Adrenal gland (tissue), 19 donors: ENCODE data around the gene MYBPHL. TPM values are rescaled to one million over a fixed set of nuclear protein-coding genes. Genes with fewer than 3 reads are reported as not detected.

Experiments
- DNase-seq, 7 donors: peaks; one replicate each; pipeline ENCODE4 v3.0.0-alpha.2; 2019 to 2020
- H3K27ac ChIP-seq, 5 donors: fragments of 200-600 bp; sonication (generic) in 4 of 5; 1 replicate in 3 of 5; 2 replicates in 2 of 5; pipeline versions ENCODE4 v1.5.1 to v1.8.0; 2016 to 2020; ENCODE audit warnings: mild to moderate bottlenecking in 1 of 5
- H3K27me3 ChIP-seq: fragments of 200-600 bp; 2 replicates; pipeline ENCODE4 v1.8.0; 2021
- H3K36me3 ChIP-seq, 2 donors: fragments of 200-600 bp; replicated peaks in 1 of 2; 1 replicate in 1 of 2; 2 replicates in 1 of 2; pipeline versions ENCODE4 v1.5.1 to v1.8.0; 2018 to 2022
- H3K4me1 ChIP-seq, 2 donors: fragments of 200-600 bp; replicated peaks in 1 of 2; 1 replicate in 1 of 2; 2 replicates in 1 of 2; pipeline versions ENCODE4 v1.5.1 to v1.8.0; 2018 to 2021
- H3K4me3 ChIP-seq, 4 donors: fragments of 200-600 bp; sonication (generic) in 3 of 4; one replicate each; pipeline ENCODE4 v1.5.1; 2016 to 2018
- H3K9me3 ChIP-seq, 3 donors: fragments of 200-600 bp; sonication (generic) in 1 of 3; replicated peaks in 1 of 3; 1 replicate in 2 of 3; 2 replicates in 1 of 3; pipeline versions ENCODE4 v1.5.1 to v1.8.0; 2016 to 2021
- POLR2A ChIP-seq, 2 donors: fragments of 450-650 bp; IDR thresholded peaks; one replicate each; pipeline ENCODE4 v1.6.1; 2017; ENCODE audit warnings: antibody characterized with exemption in 2 of 2, mild to moderate bottlenecking in 2 of 2, moderate library complexity in 1 of 2
- WGBS, 4 donors: extraction: QIAGEN DNeasy Blood & Tissue Kit in 2 of 4; methylation state at CpG; one replicate each; pipeline versions ENCODE4 v1.1.5 to v1.1.7; 2013 to 2017; 5-methylcytosine and 5-hydroxymethylcytosine counted together
- intact Hi-C, 2 donors: fragments of 100-400 bp; cut with DNase I; formaldehyde crosslinking; loops; one replicate each; pipeline versions ENCODE4 v1.14.1 to v1.15.0; 2022 to 2023
- long read RNA-seq, 10 donors: library from polyadenylated mRNA in 3 of 10; unstranded in 2 of 10; stranded (forward) in 1 of 10; transcript quantifications; one replicate each; pipeline ENCODE4 v2.0.0 and lab custom pipeline, GENCODE V29; 2021 to 2026
- polyA plus RNA-seq, 3 donors: library from polyadenylated mRNA; stranded (reverse); fragments of 200-250 nt in 2 of 3; fragments of 350-450 nt in 1 of 3; fragmentation: Illumina TruSeq in 1 of 3; extraction: RNeasy Lipid Tissue Mini Kit (QIAGEN cat#74804) in 1 of 3; gene quantifications; one replicate each; pipeline ENCODE4 v1.2.3, GENCODE V29; 2013 to 2014
- total RNA-seq, 9 donors: library from RNA; depleted of rRNA in 4 of 9; stranded (reverse); fragments of >200 nt in 4 of 9; fragments of 120-200 nt in 1 of 9; fragmentation: NEBNext Ultra II Directional in 1 of 9; extraction: Animal tissue kit (Norgen Biotek cat#: 25700) in 1 of 9; gene quantifications; one replicate each; pipeline versions ENCODE4 v1.1.0 to v1.2.4, GENCODE V29; 2013 to 2023
- TF ChIP-seq, protein P1 (sequence below), 6 experiments: fragments of 450-650 bp in 4 of 6; fragments of 200-600 bp in 2 of 6; sonication (generic) in 1 of 6; IDR thresholded peaks; 1 replicate in 5 of 6; 2 replicates in 1 of 6; pipeline versions ENCODE4 v1.5.1 to v1.8.0; 2016 to 2021; ENCODE audit warnings: antibody characterized with exemption in 6 of 6, mild to moderate bottlenecking in 2 of 6, moderate library complexity in 1 of 6
- donor health status: healthy with polysubstance abuse.
- donor health status: Bipolar disorder and iron deficiency.
- donor health status: DM: yes; HTN: yes; CAD: no.
- donor health status: DM: no; HTN: no; CAD: no.
- donor health status: DM: no; HTN: no; CAD: no.
- donor health status: DM: yes; HTN: yes; CAD: no.

Gene MYBPHL, protein sequence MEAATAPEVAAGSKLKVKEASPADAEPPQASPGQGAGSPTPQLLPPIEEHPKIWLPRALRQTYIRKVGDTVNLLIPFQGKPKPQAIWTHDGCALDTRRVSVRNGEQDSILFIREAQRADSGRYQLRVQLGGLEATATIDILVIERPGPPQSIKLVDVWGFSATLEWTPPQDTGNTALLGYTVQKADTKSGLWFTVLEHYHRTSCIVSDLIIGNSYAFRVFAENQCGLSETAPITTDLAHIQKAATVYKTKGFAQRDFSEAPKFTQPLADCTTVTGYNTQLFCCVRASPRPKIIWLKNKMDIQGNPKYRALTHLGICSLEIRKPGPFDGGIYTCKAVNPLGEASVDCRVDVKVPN
- total RNA-seq, result 10 to 100 TPM in 1 of 9 donors, under 1 TPM in 3, not detected in 5; 0.32 to 12.3 (median 0.51) TPM
- under 1 TPM in 2 of 3 donors, not detected in 1; 0.35 to 0.98 TPM for polyA plus RNA-seq
- long read RNA-seq, donor 1, result 0 reads
- long read RNA-seq, donor 2, result 0 reads
- long read RNA-seq, donor 3, result 0 reads
- long read RNA-seq, donor 4, result 0 reads
- long read RNA-seq, donor 5, result 0 reads
- long read RNA-seq, donor 6, result 0 reads
- long read RNA-seq, donor 7, result 0 reads
- long read RNA-seq, donor 8, result 0 reads
- long read RNA-seq, donor 9, result 0 reads
- long read RNA-seq, donor 10, result 0 reads

DNA sequence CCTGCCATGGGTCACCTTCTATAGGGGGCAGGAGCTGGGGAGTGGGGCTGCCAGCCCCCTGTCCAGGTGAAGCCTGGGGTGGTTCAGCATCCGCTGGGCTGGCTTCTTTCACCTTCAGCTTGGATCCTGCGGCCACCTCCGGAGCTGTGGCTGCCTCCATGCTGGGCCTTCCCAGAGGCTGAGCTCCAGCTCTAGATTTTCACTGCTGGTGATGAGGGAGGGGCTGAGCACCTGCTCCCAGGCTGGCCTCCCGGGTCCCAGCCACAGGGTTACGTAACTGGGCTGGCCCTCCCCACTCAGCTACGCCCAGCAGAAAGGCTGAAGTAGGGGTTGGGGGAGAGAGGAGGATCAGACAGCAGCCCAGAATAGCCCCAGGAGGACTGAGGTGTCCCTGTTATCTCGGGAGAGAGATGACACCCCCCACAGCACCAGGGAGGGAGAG, at the start of gene MYBPHL:
Gene MYBPHL, minus strand, starts transcription at position 180 of the 442 bp plus-strand sequence. Its CDS starts 20 bp downstream, at position 160.
- peaks cover 0 to 28% of the 10 kb centered on the region in 2 donors for H3K4me1 ChIP-seq
- H3K27ac ChIP-seq, result peak within 1 kb of the TSS in 2 of 5 donors; percentile 5 to 65
- H3K9me3 ChIP-seq, result no peaks in the 10 kb centered on the region
- no peaks in the 10 kb centered on the region for H3K27me3 ChIP-seq
- TF ChIP-seq, protein P1, sequence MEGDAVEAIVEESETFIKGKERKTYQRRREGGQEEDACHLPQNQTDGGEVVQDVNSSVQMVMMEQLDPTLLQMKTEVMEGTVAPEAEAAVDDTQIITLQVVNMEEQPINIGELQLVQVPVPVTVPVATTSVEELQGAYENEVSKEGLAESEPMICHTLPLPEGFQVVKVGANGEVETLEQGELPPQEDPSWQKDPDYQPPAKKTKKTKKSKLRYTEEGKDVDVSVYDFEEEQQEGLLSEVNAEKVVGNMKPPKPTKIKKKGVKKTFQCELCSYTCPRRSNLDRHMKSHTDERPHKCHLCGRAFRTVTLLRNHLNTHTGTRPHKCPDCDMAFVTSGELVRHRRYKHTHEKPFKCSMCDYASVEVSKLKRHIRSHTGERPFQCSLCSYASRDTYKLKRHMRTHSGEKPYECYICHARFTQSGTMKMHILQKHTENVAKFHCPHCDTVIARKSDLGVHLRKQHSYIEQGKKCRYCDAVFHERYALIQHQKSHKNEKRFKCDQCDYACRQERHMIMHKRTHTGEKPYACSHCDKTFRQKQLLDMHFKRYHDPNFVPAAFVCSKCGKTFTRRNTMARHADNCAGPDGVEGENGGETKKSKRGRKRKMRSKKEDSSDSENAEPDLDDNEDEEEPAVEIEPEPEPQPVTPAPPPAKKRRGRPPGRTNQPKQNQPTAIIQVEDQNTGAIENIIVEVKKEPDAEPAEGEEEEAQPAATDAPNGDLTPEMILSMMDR (IDR thresholded peaks at IDR 0.05), result no peak
- no peak for TF ChIP-seq POLR2A (IDR thresholded peaks at IDR 0.05)
- H3K4me3 ChIP-seq, result no peak within 1 kb of the TSS
- no peaks in the 10 kb centered on the region for H3K36me3 ChIP-seq
- intact Hi-C loops, result no loop called here
- DNase-seq, result no peak
- WGBS, 4 donors, result 55 to 68% (median 58%) methylated on average over 4 to 7 of the region's 7 CpGs

DNA sequence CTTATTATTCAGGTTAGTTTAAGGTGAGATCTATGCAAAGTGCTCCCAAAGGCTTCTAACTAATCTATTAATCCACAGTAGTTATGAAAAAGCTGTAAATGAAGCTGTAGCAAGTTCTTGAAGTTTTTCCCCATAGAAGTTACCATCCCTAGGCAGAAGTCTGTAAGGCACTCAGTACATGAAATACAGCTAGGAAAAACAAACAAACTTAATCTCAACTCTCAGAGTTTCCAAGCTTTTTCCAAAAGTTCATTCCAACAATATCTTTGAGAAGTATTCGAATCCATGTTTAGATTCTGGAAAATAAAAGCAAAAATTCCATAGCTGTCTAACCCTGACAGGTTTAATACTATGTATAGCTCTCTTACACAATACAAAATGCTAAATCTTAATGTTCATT, 49.7 kb upstream of the MYBPHL start:
- no peaks in the 10 kb centered on the region for H3K9me3 ChIP-seq
- no peak overlapping the region for H3K27ac ChIP-seq
- no peaks in the 10 kb centered on the region for H3K27me3 ChIP-seq
- TF ChIP-seq POLR2A (IDR thresholded peaks at IDR 0.05), result no peak
- TF ChIP-seq, protein P1 (IDR thresholded peaks at IDR 0.05), result no peak
- WGBS, 4 donors, result 67 to 83% (median 74%) methylated on average over 1 of the region's 1 CpG
- H3K4me3 ChIP-seq, result no peak overlapping the region
- intact Hi-C loops, result no loop called here
- H3K36me3 ChIP-seq, result peaks cover 0 to 5% of the 10 kb centered on the region in 2 donors
- peaks cover 0 to 13% of the 10 kb centered on the region in 2 donors for H3K4me1 ChIP-seq
- DNase-seq, result no peak

DNA sequence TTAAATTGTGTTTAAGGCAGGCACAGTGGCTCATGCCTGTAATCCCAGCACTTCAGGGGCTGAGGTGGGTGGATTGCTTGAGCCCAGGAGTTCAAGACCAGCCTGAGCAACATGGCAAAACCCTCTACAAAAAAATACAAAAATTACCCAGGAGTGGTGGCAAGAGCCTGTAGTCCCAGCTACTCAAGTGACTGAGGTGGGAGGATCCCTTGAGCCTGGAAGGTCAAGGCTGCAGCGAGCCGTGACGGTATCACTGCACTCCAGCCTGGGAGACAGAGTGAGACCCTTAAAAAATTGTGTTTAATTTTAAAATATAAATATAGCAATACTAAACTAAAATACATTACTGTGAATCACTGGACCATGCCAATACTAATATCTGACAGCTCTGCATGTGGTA, 48.1 kb upstream of the MYBPHL start:
- no peaks in the 10 kb centered on the region for H3K9me3 ChIP-seq
- no peak for DNase-seq
- H3K36me3 ChIP-seq, result peaks cover 0 to 5% of the 10 kb centered on the region in 2 donors
- H3K4me1 ChIP-seq, result peaks cover 0 to 11% of the 10 kb centered on the region in 2 donors
- 55 to 76% (median 62%) methylated on average over 3 of the region's 3 CpGs for WGBS, 4 donors
- TF ChIP-seq, protein P1 (IDR thresholded peaks at IDR 0.05), result no peak
- TF ChIP-seq POLR2A (IDR thresholded peaks at IDR 0.05), result no peak
- no peak overlapping the region for H3K4me3 ChIP-seq
- H3K27ac ChIP-seq, result no peak overlapping the region
- no peaks in the 10 kb centered on the region for H3K27me3 ChIP-seq
- intact Hi-C loops, result no loop called here

DNA sequence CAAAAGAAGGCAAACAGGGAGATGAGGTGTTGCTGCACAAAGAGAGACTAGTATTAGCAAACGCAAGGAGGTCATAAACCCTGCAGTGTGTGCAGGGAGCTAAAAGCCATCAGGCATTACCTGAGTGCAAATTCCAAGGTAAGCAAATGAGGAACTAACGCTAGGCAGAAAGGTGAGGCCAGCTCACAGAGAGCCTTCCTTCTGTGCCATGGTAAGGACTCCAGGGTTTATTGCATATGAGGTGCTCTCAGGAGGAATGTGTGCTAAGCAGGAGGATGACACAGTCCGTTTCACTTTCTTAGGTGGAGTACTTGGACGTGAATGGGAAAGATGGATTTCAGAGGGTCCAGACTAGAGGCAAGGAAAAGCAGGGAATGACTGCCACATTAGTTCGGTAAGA, 44.6 kb upstream of the MYBPHL start:
- Histone ChIP-seq H3K36me3 (peaks cover 0 to 5% of the 10 kb centered on the region in 2 donors), H3K9me3 (no peaks in the 10 kb centered on the region), H3K27me3 (no peaks in the 10 kb centered on the region), H3K27ac (no peak overlapping the region), H3K4me3 (no peak overlapping the region), H3K4me1 (no peaks in the 10 kb centered on the region)
- DNase-seq, result no peak
- TF ChIP-seq POLR2A (IDR thresholded peaks at IDR 0.05), result no peak
- TF ChIP-seq, protein P1 (IDR thresholded peaks at IDR 0.05), result no peak
- WGBS, 4 donors, result 90 to 96% (median 94%) methylated on average over 5 of the region's 5 CpGs
- intact Hi-C loops, result no loop called here
